OCI-LY3 (cell line): ENCODE results near the gene PPP1R37.

Experiments used
- H2AFZ ChIP-seq: fragments of 200-600, 300-600 bp; shearing (Covaris generic); 2 replicates; pipeline ENCODE4 v1.6.0; 2014; ENCODE audit warnings: antibody characterized with exemption, low read depth, low read length
- H3K27ac ChIP-seq: fragments of 200-600, 300-600 bp; sonication (generic); 2 replicates; pipeline ENCODE4 v1.5.1; 2014; ENCODE audit warnings: mild to moderate bottlenecking, low read length, moderate library complexity, mixed read lengths
- H3K27me3 ChIP-seq: fragments of 200-600, 300-600 bp; sonication (generic); 2 replicates; pipeline ENCODE4 v1.6.1; 2014; ENCODE audit warnings: low read depth, low read length, mixed read lengths
- H3K36me3 ChIP-seq: fragments of 200-600, 300-600 bp; sonication (generic); replicated peaks from 2 replicates; pipeline ENCODE3; 2014; ENCODE audit warnings: low read depth, low read length, mixed read lengths
- H3K4me1 ChIP-seq: fragments of 300-600, 200-600 bp; sonication (generic); 2 replicates; pipeline ENCODE4 v1.6.1; 2014; ENCODE audit warnings: low read length, mixed read lengths
- H3K4me2 ChIP-seq: fragments of 200-600, 300-600 bp; sonication (generic); 2 replicates; pipeline ENCODE4 v1.6.1; 2014; ENCODE audit warnings: low read length, mixed read lengths
- H3K4me3 ChIP-seq: fragments of 300-600, 200-600 bp; sonication (generic); 2 replicates; pipeline ENCODE4 v1.5.1; 2014; ENCODE audit warnings: antibody characterized with exemption, mild to moderate bottlenecking, low read length, moderate library complexity
- H3K79me2 ChIP-seq: fragments of 300-600, 200-600 bp; shearing (Covaris generic); 2 replicates; pipeline ENCODE4 v1.6.1; 2014; ENCODE audit warnings: mild to moderate bottlenecking, low read length, mixed read lengths
- H3K9ac ChIP-seq: fragments of 300-600, 200-600 bp; shearing (Covaris generic); 2 replicates; pipeline ENCODE4 v1.6.0; 2014; ENCODE audit warnings: mild to moderate bottlenecking, low read length, moderate library complexity
- H3K9me3 ChIP-seq: fragments of 200-600, 300-600 bp; shearing (Covaris generic); 2 replicates; pipeline ENCODE4 v1.6.1; 2014; ENCODE audit warnings: low read length, mixed read lengths; ENCODE audit not compliant: insufficient read depth
- H4K20me1 ChIP-seq: fragments of 200-600, 300-600 bp; sonication (generic); 2 replicates; pipeline ENCODE4 v1.6.1; 2016; ENCODE audit warnings: low read length, mixed read lengths; ENCODE audit not compliant: insufficient read depth
- EZH2phosphoT487 ChIP-seq: fragments of 200-600 bp; shearing (Covaris generic); IDR thresholded peaks from 2 replicates; pipeline ENCODE4 v1.6.1; 2018; ENCODE audit warnings: antibody characterized with exemption, mixed run types, low read depth
- TF ChIP-seq, protein P1 (sequence below): fragments of 200-600, 300-600 bp; sonication (generic); IDR thresholded peaks from 2 replicates; pipeline ENCODE4 v1.5.1; 2014; ENCODE audit warnings: antibody characterized with exemption, low read length, low read depth

The PPP1R37 gene

DNA sequence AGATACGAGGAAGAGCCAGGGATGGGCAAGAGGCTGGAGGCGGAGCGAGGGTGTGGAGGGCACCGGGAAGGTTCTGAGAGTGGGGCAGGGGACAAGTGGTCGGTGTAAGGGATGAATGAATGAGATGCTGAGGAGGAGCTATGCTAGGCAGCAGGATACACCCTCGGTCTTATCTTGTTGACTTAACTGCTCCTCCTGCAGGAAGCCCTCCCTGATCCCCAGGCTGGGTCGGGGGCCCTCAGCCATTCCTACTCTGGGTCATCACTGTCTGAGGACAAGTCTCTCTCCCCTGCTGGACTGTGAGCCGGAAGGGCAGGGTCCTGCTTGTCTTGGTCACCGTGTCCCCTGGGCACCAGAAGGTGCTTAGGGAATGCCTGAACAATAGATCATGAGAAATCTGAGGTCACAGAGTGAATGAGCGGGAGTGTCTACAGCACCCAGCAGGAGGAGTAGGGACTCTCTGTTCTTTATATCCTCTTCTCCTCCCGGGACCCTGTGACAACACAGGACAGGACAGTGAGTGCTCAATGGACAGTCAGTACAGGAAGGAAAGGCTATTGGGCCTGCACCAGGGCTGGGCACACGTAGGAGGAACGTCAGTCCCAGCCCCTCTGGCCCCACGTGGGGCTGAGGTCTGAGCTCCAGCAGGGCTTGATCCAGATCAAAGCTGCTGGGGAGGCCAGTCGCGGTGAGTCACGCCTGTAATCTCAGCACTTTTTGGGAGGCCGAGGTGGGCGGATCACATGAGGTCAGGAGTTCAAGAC is 61.3 kb downstream of the PPP1R37 start:
- H3K4me2 ChIP-seq = no peak overlapping the region
- no peak overlapping the region for H3K9ac ChIP-seq
- H3K4me1 ChIP-seq = no peaks in the 10 kb centered on the region

DNA sequence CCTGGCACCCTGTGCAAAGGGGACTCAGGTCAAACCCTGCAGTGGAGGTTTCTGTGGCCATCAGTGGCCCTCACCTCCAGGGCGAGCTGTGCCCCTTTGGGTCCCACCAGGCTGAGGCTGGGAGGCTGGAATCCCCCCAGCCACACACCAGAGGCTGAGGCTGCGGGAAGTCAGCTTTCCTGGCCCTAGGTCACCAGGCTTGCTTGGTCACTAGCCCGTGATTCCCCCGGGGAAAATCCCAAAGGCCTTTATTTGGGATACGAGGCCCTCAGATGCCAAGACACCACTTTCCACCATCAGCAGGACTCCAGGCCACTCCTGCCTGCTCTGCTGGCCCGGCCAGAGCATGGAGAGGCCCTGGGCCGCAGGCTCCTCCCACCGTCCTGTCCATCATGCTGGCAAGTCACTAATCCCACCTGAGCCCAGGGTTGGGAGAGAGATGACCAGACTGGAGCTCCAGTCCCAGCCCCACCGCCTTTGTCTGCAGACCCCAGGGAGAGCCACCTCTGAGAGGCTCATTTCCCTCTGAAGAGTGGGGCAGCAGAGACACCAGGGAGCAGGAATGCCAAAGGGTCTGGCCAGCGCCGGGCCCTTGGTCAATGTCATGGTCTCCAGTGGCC is 63.1 kb downstream of the PPP1R37 start:
- H3K79me2 ChIP-seq = no peaks in the 10 kb centered on the region
- no peaks in the 10 kb centered on the region for H3K4me1 ChIP-seq
- TF ChIP-seq, protein P1, sequence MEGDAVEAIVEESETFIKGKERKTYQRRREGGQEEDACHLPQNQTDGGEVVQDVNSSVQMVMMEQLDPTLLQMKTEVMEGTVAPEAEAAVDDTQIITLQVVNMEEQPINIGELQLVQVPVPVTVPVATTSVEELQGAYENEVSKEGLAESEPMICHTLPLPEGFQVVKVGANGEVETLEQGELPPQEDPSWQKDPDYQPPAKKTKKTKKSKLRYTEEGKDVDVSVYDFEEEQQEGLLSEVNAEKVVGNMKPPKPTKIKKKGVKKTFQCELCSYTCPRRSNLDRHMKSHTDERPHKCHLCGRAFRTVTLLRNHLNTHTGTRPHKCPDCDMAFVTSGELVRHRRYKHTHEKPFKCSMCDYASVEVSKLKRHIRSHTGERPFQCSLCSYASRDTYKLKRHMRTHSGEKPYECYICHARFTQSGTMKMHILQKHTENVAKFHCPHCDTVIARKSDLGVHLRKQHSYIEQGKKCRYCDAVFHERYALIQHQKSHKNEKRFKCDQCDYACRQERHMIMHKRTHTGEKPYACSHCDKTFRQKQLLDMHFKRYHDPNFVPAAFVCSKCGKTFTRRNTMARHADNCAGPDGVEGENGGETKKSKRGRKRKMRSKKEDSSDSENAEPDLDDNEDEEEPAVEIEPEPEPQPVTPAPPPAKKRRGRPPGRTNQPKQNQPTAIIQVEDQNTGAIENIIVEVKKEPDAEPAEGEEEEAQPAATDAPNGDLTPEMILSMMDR = no peak
- no peak for TF ChIP-seq EZH2phosphoT487
- no peaks in the 10 kb centered on the region for H3K9me3 ChIP-seq
- H2AFZ ChIP-seq = no peak overlapping the region
- no peak overlapping the region for H3K9ac ChIP-seq
- no peak overlapping the region for H3K4me3 ChIP-seq
- no peaks in the 10 kb centered on the region for H4K20me1 ChIP-seq
- peaks cover 4% of the 10 kb centered on the region for H3K36me3 ChIP-seq
- no peak overlapping the region for H3K4me2 ChIP-seq
- no peak overlapping the region for H3K27ac ChIP-seq
- no peaks in the 10 kb centered on the region for H3K27me3 ChIP-seq

More for the DNA sequence above, 61.3 kb downstream of the PPP1R37 start:
- Histone ChIP-seq H3K27ac (no peak overlapping the region), H3K27me3 (no peaks in the 10 kb centered on the region), H3K36me3 (peaks cover 4% of the 10 kb centered on the region), H3K9me3 (no peaks in the 10 kb centered on the region), H3K4me3 (no peak overlapping the region), H3K79me2 (no peaks in the 10 kb centered on the region), H2AFZ (no peak overlapping the region), H4K20me1 (no peaks in the 10 kb centered on the region)
- no peak for TF ChIP-seq EZH2phosphoT487
- TF ChIP-seq, protein P1 = no peak

DNA sequence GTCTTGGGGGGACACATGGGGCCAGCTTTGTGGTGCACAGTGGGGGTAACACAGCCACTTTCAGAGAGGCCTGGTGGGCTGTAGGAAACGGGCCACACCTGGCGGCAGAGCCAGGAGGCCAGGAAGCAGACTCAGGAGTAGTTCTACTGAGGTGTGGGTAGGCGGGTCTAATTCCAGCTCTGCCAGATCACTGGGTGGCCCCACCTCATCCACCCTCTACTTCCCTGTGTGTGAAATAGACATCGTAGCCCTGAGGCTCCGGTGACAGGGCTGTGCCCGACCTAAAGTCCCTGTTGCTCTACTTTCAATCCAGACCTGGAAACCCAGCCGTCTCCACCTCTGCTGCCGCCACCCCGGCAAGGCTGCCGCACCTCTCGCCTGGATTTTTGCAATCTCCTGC is 63.8 kb downstream of the PPP1R37 start:
- no peaks in the 10 kb centered on the region for H3K27me3 ChIP-seq
- H3K36me3 ChIP-seq = peaks cover 4% of the 10 kb centered on the region
- no peak for TF ChIP-seq EZH2phosphoT487
- TF ChIP-seq, protein P1 = no peak
- H3K4me1 ChIP-seq = no peaks in the 10 kb centered on the region
- H3K9me3 ChIP-seq = no peaks in the 10 kb centered on the region
- no peak overlapping the region for H2AFZ ChIP-seq
- H3K4me3 ChIP-seq = no peak overlapping the region
- H3K9ac ChIP-seq = no peak overlapping the region
- no peaks in the 10 kb centered on the region for H3K79me2 ChIP-seq
- H4K20me1 ChIP-seq = no peaks in the 10 kb centered on the region
- H3K4me2 ChIP-seq = no peak overlapping the region
- no peak overlapping the region for H3K27ac ChIP-seq

DNA sequence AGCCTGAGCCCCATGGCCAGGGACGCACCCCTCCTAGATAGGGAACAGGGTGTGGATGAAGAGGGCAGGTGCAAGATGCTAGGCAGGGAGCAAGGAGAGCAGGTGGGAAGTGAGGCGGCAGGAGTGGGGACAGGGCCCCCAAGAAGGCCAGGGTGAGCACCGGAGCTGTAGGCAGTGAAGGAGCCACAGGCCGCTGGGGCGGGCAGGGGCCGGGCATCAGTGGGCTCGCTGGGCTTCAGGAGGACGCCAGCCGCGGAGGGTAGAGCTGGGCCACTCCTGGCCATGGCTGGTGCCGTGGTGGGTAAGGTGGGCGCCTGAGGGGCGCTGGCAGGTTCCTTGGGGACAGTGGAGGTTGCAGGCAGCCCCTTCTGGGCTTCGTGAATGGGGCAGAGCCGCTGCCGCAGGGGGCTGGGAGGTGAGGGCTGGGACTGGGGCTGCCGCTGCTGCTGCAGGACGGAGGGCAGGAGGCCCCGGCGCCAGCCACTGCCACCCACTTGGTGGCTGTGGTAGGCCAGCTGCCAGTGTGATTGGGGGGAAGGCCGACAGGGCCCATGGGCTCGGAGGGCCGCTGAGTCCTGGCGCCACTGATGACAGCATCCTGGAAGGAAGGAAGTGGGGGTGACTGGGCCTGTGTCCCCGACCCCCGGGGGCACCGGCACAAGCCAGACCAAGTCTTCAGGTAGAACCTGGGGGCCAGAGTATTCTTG is 65.7 kb downstream of the PPP1R37 start:
- no peak overlapping the region for H3K9ac ChIP-seq
- no peak overlapping the region for H3K27ac ChIP-seq
- H3K79me2 ChIP-seq = no peaks in the 10 kb centered on the region
- H3K4me3 ChIP-seq = no peak overlapping the region
- no peaks in the 10 kb centered on the region for H3K36me3 ChIP-seq
- H3K9me3 ChIP-seq = no peaks in the 10 kb centered on the region
- no peak overlapping the region for H2AFZ ChIP-seq
- TF ChIP-seq, protein P1 = no peak
- TF ChIP-seq EZH2phosphoT487 = no peak
- H4K20me1 ChIP-seq = no peaks in the 10 kb centered on the region
- H3K4me2 ChIP-seq = no peak overlapping the region
- H3K4me1 ChIP-seq = peaks cover 6% of the 10 kb centered on the region
- H3K27me3 ChIP-seq = no peaks in the 10 kb centered on the region
